Aorta (tissue), 5 donors: ENCODE results near the gene KRTAP4-12. TPM values are rescaled to one million over a fixed set of nuclear protein-coding genes. Genes with fewer than 3 reads are reported as not detected.
"Not testable (repeated sequence)": the region's sequence is repeated elsewhere in the genome, so short reads cannot be mapped to it uniquely, and the experiment has no call there.

Source experiments
- ATAC-seq: fragments of 200-7000 bp; cut with Tn5 transposase; one replicate; pipeline ENCODE4 v1.9.1; 2022; ENCODE audit warnings: moderate library complexity; ENCODE audit not compliant: low FRiP score
- DNase-seq, 2 donors: peaks; one replicate each; pipeline ENCODE4 v3.0.0-alpha.2; 2020
- H3K27ac ChIP-seq, 2 donors: one replicate each; pipeline ENCODE4 v1.5.1; 2013; ENCODE audit warnings: low read length in 2 of 2, mild to moderate bottlenecking in 2 of 2, moderate library complexity in 2 of 2, control low read depth in 1 of 2, inconsistent platforms in 1 of 2, low read depth in 1 of 2
- H3K27me3 ChIP-seq, 2 donors: one replicate each; pipeline ENCODE4 v1.6.1; 2013; ENCODE audit warnings: control low read depth in 1 of 2, low read length in 1 of 2, mild to moderate bottlenecking in 1 of 2, moderate library complexity in 1 of 2; ENCODE audit not compliant: insufficient read depth in 2 of 2, control insufficient read depth in 1 of 2
- H3K36me3 ChIP-seq, 2 donors: one replicate each; pipeline ENCODE4 v1.6.1; 2013; ENCODE audit warnings: control low read depth in 1 of 2, low read length in 1 of 2, mild to moderate bottlenecking in 1 of 2; ENCODE audit not compliant: insufficient read depth in 2 of 2, control insufficient read depth in 1 of 2
- H3K4me1 ChIP-seq, 2 donors: one replicate each; pipeline ENCODE4 v1.6.1; 2013; ENCODE audit warnings: low read length in 2 of 2, control low read depth in 1 of 2, mild to moderate bottlenecking in 1 of 2, moderate library complexity in 1 of 2; ENCODE audit not compliant: insufficient read depth in 2 of 2, control insufficient read depth in 1 of 2
- H3K4me3 ChIP-seq, 2 donors: one replicate each; pipeline ENCODE4 v1.5.1; 2013; ENCODE audit warnings: low read length in 2 of 2, control low read depth in 1 of 2, mild to moderate bottlenecking in 1 of 2
- H3K9me3 ChIP-seq: one replicate; pipeline ENCODE4 v1.6.1; 2013; ENCODE audit warnings: mild to moderate bottlenecking, low read length; ENCODE audit not compliant: control insufficient read depth
- WGBS, 2 donors: extraction: QIAGEN DNeasy Blood & Tissue Kit; methylation state at CpG; one replicate each; pipeline ENCODE4 v1.1.7; 2013; 5-methylcytosine and 5-hydroxymethylcytosine counted together
- intact Hi-C, 2 donors: fragments of 100-400 bp; cut with DNase I; formaldehyde crosslinking; loops; one replicate each; pipeline versions ENCODE4 v1.14.2 to v1.15.0; 2022
- polyA plus RNA-seq, 2 donors: library from polyadenylated mRNA; stranded (reverse); fragments of 200-250 nt; gene quantifications; one replicate each; pipeline ENCODE4 v1.2.3, GENCODE V29; 2013
- total RNA-seq, 2 donors: library from RNA; stranded (reverse); fragmentation: NEBNext Ultra II Directional; extraction: Animal tissue kit (Norgen Biotek cat#: 25700); gene quantifications; one replicate each; pipeline ENCODE4 v1.2.1, GENCODE V29; 2021
- donor health status: healthy with polysubstance abuse.
- donor health status: Bipolar disorder and iron deficiency.
- donor health status: DM: no; HTN: no; CAD: no.
- donor health status: DM: no; HTN: no; CAD: no.
- donor health status: DM: yes; HTN: yes; CAD: no.

KRTAP4-12 gene
- total and polyA plus RNA-seq, 4 donors = not detected

GRCh38 chr17:41084100-41084856, 39.7 kb downstream of the KRTAP4-12 start, which contains the start of gene KRTAP4-7:
KRTAP4-7 (plus strand) TSS chr17:41084150; CDS start chr17:41084207, 57 bp downstream.
- H3K9me3 ChIP-seq, H3K27me3 ChIP-seq, DNase-seq, H3K36me3 ChIP-seq, H3K4me1 ChIP-seq, H3K4me3 ChIP-seq, ATAC-seq, intact Hi-C loops, H3K27ac ChIP-seq: not testable (repeated sequence)
- WGBS, 2 donors = 66 to 78% methylated on average over 10 to 14 of the region's 14 CpGs

GRCh38 chr17:41083427-41083826, 40.6 kb downstream of the KRTAP4-12 start:
- H3K4me1 ChIP-seq, ATAC-seq, intact Hi-C loops, H3K27me3 ChIP-seq, H3K27ac ChIP-seq, DNase-seq, H3K9me3 ChIP-seq, H3K36me3 ChIP-seq, H3K4me3 ChIP-seq: not testable (repeated sequence)
- WGBS, 2 donors = 60 to 75% methylated on average over 2 of the region's 2 CpGs

GRCh38 chr17:41082626-41083025, 41.4 kb downstream of the KRTAP4-12 start:
- intact Hi-C loops = no loop called here
- DNase-seq (no peak), ATAC-seq (no peak)
- H3K4me3 ChIP-seq = no peak overlapping the region
- no peaks in the 10 kb centered on the region for H3K27me3 ChIP-seq
- H3K4me1 ChIP-seq = no peaks in the 10 kb centered on the region
- H3K9me3 ChIP-seq = no peaks in the 10 kb centered on the region
- 40 to 48% methylated on average over 4 of the region's 4 CpGs for WGBS, 2 donors
- no peaks in the 10 kb centered on the region for H3K36me3 ChIP-seq
- no peak overlapping the region for H3K27ac ChIP-seq

- Histone ChIP-seq H3K36me3 (no peaks in the 10 kb centered on the region), H3K27ac (no peak overlapping the region), H3K4me1 (no peaks in the 10 kb centered on the region), H3K4me3 (no peak overlapping the region), H3K9me3 (no peaks in the 10 kb centered on the region), H3K27me3 (no peaks in the 10 kb centered on the region)
- no peak for ATAC-seq
- intact Hi-C loops = no loop called here
- no peak for DNase-seq
These were observed 47.2 kb downstream of the KRTAP4-12 start for GRCh38 chr17:41076788-41077187.

DNA sequence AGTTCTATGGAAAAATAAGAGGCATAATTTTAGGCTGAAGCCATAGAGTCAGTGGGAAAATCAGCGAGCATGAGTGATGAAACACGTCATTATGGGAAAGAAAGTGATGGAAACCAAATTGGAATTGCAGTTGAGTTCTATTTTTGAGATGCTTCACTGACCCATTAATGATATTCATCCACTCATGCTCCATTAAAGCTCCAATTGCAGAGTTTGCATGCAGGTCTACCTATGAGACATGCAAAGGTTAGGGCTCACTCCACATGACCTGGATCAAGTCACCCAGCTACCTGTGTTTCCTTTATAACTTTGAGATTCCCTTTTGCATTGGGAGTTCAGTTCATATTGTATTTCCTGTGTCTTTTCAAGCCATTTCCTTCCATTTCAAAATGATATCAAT, 50.3 kb downstream of the KRTAP4-12 start:
- intact Hi-C loops = no loop called here
- DNase-seq (no peak), ATAC-seq (no peak)
- no peaks in the 10 kb centered on the region for H3K4me1 ChIP-seq
- no peaks in the 10 kb centered on the region for H3K27me3 ChIP-seq
- H3K27ac ChIP-seq = no peak overlapping the region
- H3K36me3 ChIP-seq = no peaks in the 10 kb centered on the region
- 84% methylated on average over 2 of the region's 2 CpGs for WGBS, 2 donors
- H3K4me3 ChIP-seq = no peak overlapping the region
- no peaks in the 10 kb centered on the region for H3K9me3 ChIP-seq

Other genes with a start within 250 kb of the KRTAP4-12 start
Only the 30 nearest of the 39 such genes appear.
- gene KRT40, start 139.9 kb downstream of the KRTAP4-12 start, total RNA-seq = not detected
- gene KRT40, start 139.9 kb downstream of the KRTAP4-12 start, polyA plus RNA-seq = not detected
- gene KRTAP3-3, start 130.0 kb downstream of the KRTAP4-12 start, total RNA-seq = not detected
- gene KRTAP3-3, start 130.0 kb downstream of the KRTAP4-12 start, polyA plus RNA-seq = not detected
- not detected for gene KRTAP3-2, start 124.3 kb downstream of the KRTAP4-12 start, total RNA-seq
- not detected for gene KRTAP3-2, start 124.3 kb downstream of the KRTAP4-12 start, polyA plus RNA-seq
- gene KRTAP3-1, start 115.1 kb downstream of the KRTAP4-12 start, total RNA-seq = not detected
- gene KRTAP3-1, start 115.1 kb downstream of the KRTAP4-12 start, polyA plus RNA-seq = not detected
- gene KRTAP1-5, start 97.0 kb downstream of the KRTAP4-12 start, total RNA-seq = not detected
- gene KRTAP1-5, start 97.0 kb downstream of the KRTAP4-12 start, polyA plus RNA-seq = not detected
- not detected for gene KRTAP1-4, start 94.0 kb downstream of the KRTAP4-12 start, total RNA-seq
- gene KRTAP1-4, start 94.0 kb downstream of the KRTAP4-12 start, polyA plus RNA-seq = not detected
- gene KRTAP1-3, start 89.3 kb downstream of the KRTAP4-12 start, total RNA-seq = not detected
- not detected for gene KRTAP1-3, start 89.3 kb downstream of the KRTAP4-12 start, polyA plus RNA-seq
- not detected for gene KRTAP1-1, start 82.7 kb downstream of the KRTAP4-12 start, total RNA-seq
- gene KRTAP1-1, start 82.7 kb downstream of the KRTAP4-12 start, polyA plus RNA-seq = not detected
- not detected for gene KRTAP2-1, start 76.9 kb downstream of the KRTAP4-12 start, total RNA-seq
- not detected for gene KRTAP2-1, start 76.9 kb downstream of the KRTAP4-12 start, polyA plus RNA-seq
- gene KRTAP2-2, start 69.0 kb downstream of the KRTAP4-12 start, total RNA-seq = not detected
- gene KRTAP2-2, start 69.0 kb downstream of the KRTAP4-12 start, polyA plus RNA-seq = not detected
- not detected for gene KRTAP2-3, start 64.1 kb downstream of the KRTAP4-12 start, total RNA-seq
- gene KRTAP2-3, start 64.1 kb downstream of the KRTAP4-12 start, polyA plus RNA-seq = not detected
- gene KRTAP2-4, start 58.3 kb downstream of the KRTAP4-12 start, total RNA-seq = not detected
- not detected for gene KRTAP2-4, start 58.3 kb downstream of the KRTAP4-12 start, polyA plus RNA-seq
- not detected for gene KRTAP4-7, start 40.0 kb downstream of the KRTAP4-12 start, total RNA-seq
- not detected for gene KRTAP4-7, start 40.0 kb downstream of the KRTAP4-12 start, polyA plus RNA-seq
- gene KRTAP4-8, start 26.0 kb downstream of the KRTAP4-12 start, total RNA-seq = not detected
- gene KRTAP4-8, start 26.0 kb downstream of the KRTAP4-12 start, polyA plus RNA-seq = not detected
- not detected for gene KRTAP4-16, start 22.0 kb downstream of the KRTAP4-12 start, total RNA-seq
- not detected for gene KRTAP4-16, start 22.0 kb downstream of the KRTAP4-12 start, polyA plus RNA-seq
- not detected for gene KRTAP4-9, start 18.8 kb downstream of the KRTAP4-12 start, total RNA-seq
- under 1 TPM in 1 of 2 donors, not detected in 1; 0.13 TPM for gene KRTAP4-9, start 18.8 kb downstream of the KRTAP4-12 start, polyA plus RNA-seq
- not detected for gene KRTAP4-11, start 5.8 kb downstream of the KRTAP4-12 start, total RNA-seq
- not detected for gene KRTAP4-11, start 5.8 kb downstream of the KRTAP4-12 start, polyA plus RNA-seq
- not detected for gene KRTAP4-6, start 16.4 kb upstream of the KRTAP4-12 start, total RNA-seq
- not detected for gene KRTAP4-6, start 16.4 kb upstream of the KRTAP4-12 start, polyA plus RNA-seq
- gene KRTAP4-5, start 25.6 kb upstream of the KRTAP4-12 start, total RNA-seq = not detected
- gene KRTAP4-5, start 25.6 kb upstream of the KRTAP4-12 start, polyA plus RNA-seq = not detected
- not detected for gene KRTAP4-4, start 36.6 kb upstream of the KRTAP4-12 start, total RNA-seq
- gene KRTAP4-4, start 36.6 kb upstream of the KRTAP4-12 start, polyA plus RNA-seq = not detected
- gene KRTAP4-3, start 44.0 kb upstream of the KRTAP4-12 start, total RNA-seq = not detected
- gene KRTAP4-3, start 44.0 kb upstream of the KRTAP4-12 start, polyA plus RNA-seq = not detected
- not detected for gene KRTAP4-2, start 54.0 kb upstream of the KRTAP4-12 start, total RNA-seq
- not detected for gene KRTAP4-2, start 54.0 kb upstream of the KRTAP4-12 start, polyA plus RNA-seq
- not detected for gene KRTAP4-1, start 60.7 kb upstream of the KRTAP4-12 start, total RNA-seq
- gene KRTAP4-1, start 60.7 kb upstream of the KRTAP4-12 start, polyA plus RNA-seq = not detected
- gene KRTAP9-1, start 65.7 kb upstream of the KRTAP4-12 start, total RNA-seq = not detected
- not detected for gene KRTAP9-1, start 65.7 kb upstream of the KRTAP4-12 start, polyA plus RNA-seq
- not detected for gene KRTAP9-2, start 102.5 kb upstream of the KRTAP4-12 start, total RNA-seq
- gene KRTAP9-2, start 102.5 kb upstream of the KRTAP4-12 start, polyA plus RNA-seq = not detected
- gene KRTAP9-3, start 108.3 kb upstream of the KRTAP4-12 start, total RNA-seq = not detected
- gene KRTAP9-3, start 108.3 kb upstream of the KRTAP4-12 start, polyA plus RNA-seq = not detected
- gene KRTAP9-8, start 113.8 kb upstream of the KRTAP4-12 start, total RNA-seq = not detected
- gene KRTAP9-8, start 113.8 kb upstream of the KRTAP4-12 start, polyA plus RNA-seq = not detected
- gene KRTAP9-4, start 125.5 kb upstream of the KRTAP4-12 start, total RNA-seq = not detected
- under 1 TPM in 1 of 2 donors, not detected in 1; 0.75 TPM for gene KRTAP9-4, start 125.5 kb upstream of the KRTAP4-12 start, polyA plus RNA-seq
- not detected for gene KRTAP9-9, start 131.2 kb upstream of the KRTAP4-12 start, total RNA-seq
- not detected for gene KRTAP9-9, start 131.2 kb upstream of the KRTAP4-12 start, polyA plus RNA-seq
- not detected for gene KRTAP9-6, start 141.2 kb upstream of the KRTAP4-12 start, total RNA-seq
- not detected for gene KRTAP9-6, start 141.2 kb upstream of the KRTAP4-12 start, polyA plus RNA-seq